SH-SY5Y (cell line): ENCODE data around the gene HOXC10.
A peak's percentile ranks its signal among the peaks of the same experiment; 100 is the strongest.

Source experiments
- GATA2 ChIP-seq: IDR thresholded peaks from 2 replicates; pipeline ENCODE4 v1.6.1; 2011; ENCODE audit warnings: mild to moderate bottlenecking, low read depth, low read length
- GATA3 ChIP-seq: IDR thresholded peaks from 2 replicates; pipeline ENCODE4 v1.6.1; 2011; ENCODE audit warnings: low read depth, mild to moderate bottlenecking, low read length, moderate library complexity

HOXC10 gene

DNA sequence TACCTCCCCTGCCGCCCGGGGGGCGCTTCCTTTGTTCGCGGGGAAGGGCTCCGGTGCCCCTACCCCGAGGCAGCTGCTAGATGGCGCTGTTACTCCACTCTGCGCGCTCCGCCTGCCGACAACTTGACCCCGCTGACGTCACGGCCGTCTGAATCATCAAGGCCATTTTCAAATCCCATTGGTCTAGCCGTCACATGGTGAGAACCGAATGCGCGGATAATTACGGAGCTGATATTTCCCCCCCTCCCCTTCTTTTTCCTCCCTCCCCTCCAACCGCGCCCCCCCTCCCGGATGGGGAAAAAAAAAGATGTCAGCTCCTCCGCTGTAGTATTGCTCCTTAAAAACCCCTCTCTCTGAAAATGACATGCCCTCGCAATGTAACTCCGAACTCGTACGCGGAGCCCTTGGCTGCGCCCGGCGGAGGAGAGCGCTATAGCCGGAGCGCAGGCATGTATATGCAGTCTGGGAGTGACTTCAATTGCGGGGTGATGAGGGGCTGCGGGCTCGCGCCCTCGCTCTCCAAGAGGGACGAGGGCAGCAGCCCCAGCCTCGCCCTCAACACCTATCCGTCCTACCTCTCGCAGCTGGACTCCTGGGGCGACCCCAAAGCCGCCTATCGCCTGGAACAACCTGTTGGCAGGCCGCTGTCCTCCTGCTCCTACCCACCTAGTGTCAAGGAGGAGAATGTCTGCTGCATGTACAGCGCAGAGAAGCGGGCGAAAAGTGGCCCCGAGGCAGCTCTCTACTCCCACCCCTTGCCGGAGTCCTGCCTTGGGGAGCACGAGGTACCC lies at the start of gene HOXC10:
HOXC10 (plus strand) TSS at position 246 of the 791 bp plus-strand sequence; CDS start at position 360, 114 bp downstream.
- TF ChIP-seq GATA3: no peak

DNA sequence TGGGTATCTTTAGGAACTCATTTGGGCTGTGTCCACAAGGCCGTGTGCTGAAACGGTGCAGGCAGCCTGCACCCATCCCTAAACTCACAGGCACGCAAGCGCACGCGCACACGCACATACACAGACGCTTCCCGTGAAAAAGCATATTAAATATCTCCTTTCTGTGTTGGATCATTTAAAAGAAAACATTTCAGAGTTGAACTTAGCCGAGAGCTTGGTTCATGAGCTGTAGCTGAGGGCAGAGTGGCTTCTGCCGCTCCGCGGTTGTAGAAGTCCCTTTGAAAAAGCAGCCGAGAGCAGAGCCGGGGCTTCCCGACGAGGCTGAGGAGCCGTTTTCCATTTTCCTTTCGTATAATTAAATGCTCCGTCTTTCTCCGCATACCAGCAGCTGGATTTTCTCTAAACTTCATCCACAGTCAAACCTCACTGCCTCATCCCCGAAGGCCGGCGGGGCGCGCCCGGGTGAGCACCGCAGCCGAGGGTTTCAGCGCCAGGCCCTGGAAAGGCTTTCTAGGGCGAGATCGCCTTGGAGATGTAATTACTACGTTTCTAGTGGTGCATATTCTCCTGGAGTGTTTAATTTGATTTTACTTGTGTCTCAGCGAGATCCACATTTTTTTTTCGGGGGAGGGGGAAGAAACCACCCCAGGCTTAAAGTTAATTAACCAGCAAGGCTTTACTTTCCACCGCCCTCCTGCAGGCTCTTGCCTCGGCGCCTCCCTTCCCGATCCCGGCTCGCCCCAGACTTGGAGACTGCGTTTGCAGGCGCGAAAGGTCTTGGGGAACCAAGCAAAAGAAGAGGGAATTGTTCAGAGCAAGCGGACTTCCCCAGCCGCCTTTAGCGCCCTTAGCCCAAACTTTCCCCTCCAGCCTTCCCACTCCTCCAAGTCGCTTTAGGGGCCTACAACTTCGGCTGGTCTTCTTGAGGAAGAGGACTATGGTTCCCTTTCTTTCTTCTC lies 49.3 kb upstream of the HOXC10 start:
- TF ChIP-seq GATA2: no peak
- no peak for TF ChIP-seq GATA3

DNA sequence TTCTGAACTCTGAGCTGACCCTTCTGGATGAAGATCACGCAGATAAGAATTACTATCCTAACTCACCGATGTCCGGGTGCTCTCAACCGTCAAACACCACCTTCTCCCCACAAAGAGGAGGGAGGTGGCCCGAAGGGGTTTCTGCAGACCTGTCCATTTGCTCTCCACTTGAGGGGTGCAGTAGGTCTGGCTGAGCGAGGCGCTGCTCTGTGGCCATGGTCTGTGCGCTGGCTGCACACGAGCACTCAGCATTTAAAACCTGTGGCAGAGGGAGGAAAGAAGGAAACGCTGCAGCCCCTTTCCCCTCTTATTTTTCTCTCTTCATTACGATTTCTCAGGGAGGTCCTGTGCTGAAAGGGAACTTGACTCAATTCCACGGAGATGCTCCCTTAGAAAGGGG lies 47.8 kb upstream of the HOXC10 start:
- peak; percentile 33; the same call in 1 of the 2 replicates for TF ChIP-seq GATA2
- no peak for TF ChIP-seq GATA3

DNA sequence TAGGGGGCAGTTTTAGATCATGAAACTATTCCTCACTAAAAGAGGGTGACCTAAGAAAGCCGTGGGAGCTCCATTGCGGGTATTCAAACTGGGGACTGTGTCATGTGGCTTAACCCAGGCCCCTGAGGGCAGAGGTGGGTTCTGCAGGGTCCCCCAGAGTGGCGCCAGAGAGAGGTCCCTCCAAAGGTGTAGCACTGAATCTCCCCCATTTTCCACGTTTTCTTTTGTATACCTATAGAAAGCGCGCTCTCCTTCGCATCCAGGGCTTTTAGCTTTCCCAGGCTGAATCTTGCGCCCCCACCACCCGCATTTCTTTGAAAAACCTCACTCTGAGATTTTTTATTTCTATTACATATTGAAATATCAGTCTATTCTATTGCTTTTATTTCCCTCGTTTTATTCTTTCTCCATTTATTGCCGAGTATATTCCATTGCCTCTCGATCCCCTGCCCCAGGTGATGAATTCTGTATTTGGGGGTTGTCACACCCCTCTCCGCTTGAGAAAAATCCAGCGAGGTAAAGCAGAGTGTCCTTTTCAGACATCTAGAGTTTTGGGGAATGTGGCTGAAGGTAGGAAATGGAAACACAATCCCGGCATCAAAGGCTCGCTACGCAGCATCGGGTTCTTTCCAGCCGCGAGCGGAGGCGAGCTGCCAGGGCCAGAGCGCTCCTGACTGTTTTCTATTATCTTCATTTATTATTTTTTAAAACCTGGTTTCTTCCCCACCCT lies 47.2 kb upstream of the HOXC10 start:
- TF ChIP-seq GATA2 (no peak), GATA3 (no peak)

DNA sequence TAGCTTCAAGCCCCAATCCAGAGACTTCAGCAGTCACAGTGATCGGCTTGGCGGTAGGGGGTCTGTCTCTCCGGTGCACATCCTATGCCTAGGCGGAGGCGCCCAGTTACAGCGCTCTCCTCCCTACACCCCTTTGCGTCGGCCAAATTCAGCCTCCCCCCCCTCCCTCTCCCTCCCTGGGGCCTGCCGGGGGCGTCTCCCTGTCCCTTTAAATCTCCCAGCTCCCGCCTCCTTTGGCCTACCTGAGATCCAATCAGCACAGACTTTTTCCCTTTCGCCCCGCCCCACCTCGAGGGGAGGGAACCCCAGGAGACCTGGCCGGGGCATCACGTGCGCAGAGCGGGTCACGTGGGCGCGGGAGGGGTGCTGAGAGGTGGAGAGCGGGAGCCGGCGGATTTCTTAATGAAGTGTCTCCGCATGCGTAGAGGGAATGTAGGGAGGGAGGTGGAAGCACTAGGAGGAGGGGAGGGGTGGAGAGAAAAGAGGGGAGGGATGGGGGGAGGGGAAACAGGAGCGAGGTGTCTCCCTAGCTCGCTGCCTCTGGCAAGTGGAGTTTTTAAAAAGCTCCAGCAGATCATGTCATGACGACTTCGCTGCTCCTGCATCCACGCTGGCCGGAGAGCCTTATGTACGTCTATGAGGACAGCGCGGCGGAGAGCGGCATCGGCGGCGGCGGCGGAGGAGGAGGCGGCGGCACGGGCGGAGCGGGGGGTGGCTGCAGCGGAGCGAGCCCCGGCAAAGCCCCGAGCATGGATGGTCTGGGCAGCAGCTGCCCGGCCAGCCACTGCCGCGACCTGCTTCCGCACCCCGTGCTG lies 46.4 kb upstream of the HOXC10 start, which contains the start of gene HOXC13:
HOXC13 (plus strand) TSS at position 506 of the 815 bp plus-strand sequence; CDS start at position 582, 76 bp downstream.
- TF ChIP-seq GATA3 (no peak), GATA2 (no peak)

DNA sequence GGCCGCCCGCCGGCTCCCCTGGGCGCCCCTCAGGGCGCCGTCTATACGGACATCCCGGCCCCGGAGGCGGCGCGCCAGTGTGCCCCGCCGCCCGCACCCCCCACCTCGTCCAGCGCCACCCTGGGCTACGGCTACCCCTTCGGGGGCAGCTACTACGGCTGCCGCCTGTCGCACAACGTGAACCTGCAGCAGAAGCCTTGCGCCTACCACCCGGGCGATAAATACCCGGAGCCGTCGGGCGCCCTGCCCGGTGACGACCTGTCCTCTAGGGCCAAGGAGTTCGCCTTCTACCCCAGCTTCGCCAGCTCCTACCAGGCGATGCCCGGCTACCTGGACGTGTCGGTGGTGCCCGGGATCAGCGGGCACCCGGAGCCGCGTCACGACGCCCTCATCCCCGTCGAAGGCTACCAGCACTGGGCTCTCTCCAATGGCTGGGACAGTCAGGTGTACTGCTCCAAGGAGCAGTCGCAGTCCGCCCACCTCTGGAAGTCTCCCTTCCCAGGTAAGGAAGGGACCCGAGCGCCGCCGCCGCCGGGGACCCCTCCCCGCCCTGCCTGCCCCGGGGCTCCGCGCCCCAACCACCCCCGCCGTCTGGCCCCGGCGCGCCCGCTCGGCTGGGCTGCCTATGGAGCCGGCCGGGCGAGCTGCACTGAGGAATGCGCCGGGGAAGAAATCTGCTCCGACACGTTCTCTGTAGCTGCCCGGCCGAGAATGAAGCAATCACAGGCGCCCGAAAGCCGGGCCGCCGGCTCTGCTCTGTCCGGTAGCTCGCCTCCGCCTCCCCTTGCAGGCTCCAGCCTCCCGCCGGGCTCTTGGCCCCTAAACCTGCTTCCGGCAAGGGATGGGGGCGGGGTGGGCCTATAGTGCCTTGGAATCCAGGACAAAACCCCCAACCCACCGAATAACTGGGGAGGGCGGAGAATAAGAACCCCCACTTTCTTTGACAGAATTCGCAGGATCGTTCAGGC lies 45.5 kb upstream of the HOXC10 start:
- TF ChIP-seq GATA3 (no peak), GATA2 (no peak)

DNA sequence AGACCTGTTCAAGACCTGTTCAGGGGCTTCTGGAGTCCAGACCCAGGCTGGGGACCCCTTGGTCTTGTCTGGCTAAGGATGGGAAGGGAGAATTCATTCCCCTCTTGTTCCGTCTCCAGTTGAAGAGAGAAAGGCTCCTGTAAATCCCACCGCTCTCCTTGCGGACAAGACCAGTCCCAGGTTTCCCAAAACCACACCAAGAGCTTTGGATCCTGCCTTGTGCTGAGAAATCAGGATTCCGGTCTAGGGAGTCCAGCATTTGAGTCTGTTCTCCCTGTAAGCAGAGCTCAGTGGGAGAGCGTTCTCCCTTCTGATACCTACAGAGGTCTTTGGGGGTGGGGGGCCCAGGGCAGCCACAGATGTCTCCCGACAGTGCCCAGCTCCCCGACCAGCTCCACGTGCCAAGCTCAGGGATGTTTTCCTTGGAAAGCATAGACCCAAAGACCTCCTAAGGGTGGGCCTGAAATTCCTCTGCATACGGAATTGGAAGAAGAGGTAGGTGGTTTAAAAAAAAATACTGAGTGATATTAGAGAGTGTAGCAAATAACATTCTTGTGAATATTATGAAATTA lies 44.4 kb upstream of the HOXC10 start:
- TF ChIP-seq GATA2 (no peak), GATA3 (no peak)

DNA sequence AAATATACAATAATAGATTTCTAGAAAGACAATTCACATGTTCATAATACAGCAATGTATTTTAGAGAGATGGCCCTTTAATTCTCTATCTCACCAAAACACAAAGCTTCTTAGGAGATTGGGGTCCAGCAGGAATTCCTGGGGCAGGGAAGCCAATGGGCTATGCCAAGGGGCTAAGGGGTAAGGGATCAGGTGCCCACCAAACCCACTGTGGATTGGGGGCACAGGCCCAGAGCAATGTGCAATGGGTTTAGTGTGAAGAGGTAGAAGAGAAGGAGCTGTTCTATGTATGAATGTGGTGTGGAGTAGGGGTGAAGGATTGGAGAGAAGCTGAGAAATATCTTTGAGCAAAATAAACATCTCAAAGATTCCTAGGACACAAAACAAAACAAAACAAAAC lies 43.8 kb upstream of the HOXC10 start:
- TF ChIP-seq GATA2 (no peak), GATA3 (no peak)

DNA sequence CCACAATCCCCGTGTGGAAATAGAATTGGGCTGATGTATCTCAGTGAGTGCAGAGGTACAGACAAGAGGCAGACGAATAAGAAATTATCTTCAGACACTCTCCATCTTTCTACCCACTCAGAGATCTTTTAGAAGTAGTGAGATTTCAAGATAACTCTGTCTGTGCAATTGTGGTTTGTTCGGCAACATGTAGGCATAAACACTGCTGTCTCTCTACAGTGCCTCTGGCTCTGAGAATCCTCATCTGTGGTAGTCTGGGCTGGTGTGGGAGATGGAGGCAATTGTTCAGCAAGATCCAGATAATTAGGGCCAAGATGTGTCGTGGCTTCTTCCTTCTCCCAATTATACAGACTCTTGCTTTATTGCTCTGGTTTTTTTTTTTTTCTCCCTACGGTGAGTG lies 43.2 kb upstream of the HOXC10 start:
- TF ChIP-seq GATA3 (no peak), GATA2 (no peak)

DNA sequence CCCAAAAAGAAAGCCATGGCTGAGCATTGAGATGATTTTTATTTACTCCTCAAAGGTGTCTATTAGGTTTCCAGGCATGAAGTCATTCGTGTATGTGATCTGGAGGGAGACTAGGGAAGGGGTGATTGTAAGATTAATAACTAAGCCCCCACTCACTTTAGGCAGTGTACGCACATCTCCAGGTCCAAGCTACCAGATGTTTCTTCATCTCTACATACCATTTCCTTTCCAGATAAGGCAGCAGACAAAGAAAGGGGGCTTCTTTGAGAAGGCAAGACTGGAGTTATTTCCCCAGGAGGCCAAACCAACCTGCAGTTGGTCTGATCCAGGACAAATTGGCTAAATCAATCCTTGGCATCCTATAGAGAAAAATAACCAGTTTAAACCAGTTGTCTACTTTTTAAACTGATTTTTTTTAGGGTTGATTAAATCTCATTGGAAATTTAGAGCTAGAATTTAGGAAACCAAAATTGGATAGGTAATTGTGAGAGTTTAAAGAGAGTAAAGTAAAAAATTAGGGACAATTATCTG lies 42.4 kb upstream of the HOXC10 start:
- TF ChIP-seq GATA3 (no peak), GATA2 (no peak)

DNA sequence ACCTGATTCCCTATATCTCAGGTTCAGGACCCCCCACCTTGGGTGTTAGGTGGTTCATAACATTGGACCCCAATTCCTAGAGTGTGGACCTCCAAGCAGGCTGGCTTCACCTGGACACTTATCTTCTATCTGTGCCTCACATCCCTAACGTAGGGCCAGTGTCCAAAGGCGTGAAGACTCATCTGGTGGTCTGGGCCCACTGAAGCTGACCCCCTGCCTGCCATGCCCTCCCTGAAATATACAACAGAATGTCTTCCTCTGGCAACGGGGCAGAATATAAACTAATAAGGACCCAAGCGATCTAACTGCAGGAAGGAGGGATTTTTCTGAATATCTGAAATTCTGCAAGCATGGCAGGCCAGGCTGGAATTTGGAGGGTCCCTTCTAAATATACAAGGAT lies 40.7 kb upstream of the HOXC10 start:
- no peak for TF ChIP-seq GATA3
- no peak for TF ChIP-seq GATA2
